Peyer's patch (tissue), 4 donors: ENCODE measurements around the gene HLCS. TPM values are rescaled to one million over a fixed set of nuclear protein-coding genes. Genes with fewer than 3 reads are reported as not detected.

Source experiments
- DNase-seq, 3 donors: peaks; one replicate each; pipeline ENCODE4 v3.0.0-alpha.2; 2017 to 2019
- H3K27ac ChIP-seq, 4 donors: fragments of 200-600 bp; sonication (generic); one replicate each; pipeline ENCODE4 v1.5.1; 2016 to 2019
- H3K27me3 ChIP-seq, 2 donors: fragments of 200-600 bp; sonication (generic); one replicate each; pipeline ENCODE4 v1.5.1; 2019
- H3K36me3 ChIP-seq, 3 donors: fragments of 200-600 bp; sonication (generic); one replicate each; pipeline ENCODE4 v1.5.1; 2016 to 2019
- H3K4me1 ChIP-seq, 4 donors: fragments of 200-600 bp; sonication (generic); one replicate each; pipeline ENCODE4 v1.5.1; 2016 to 2019
- H3K4me3 ChIP-seq, 4 donors: fragments of 200-600 bp; sonication (generic); 1 replicate in 3 of 4; 2 replicates in 1 of 4; pipeline ENCODE4 v1.5.1; 2016 to 2019; ENCODE audit warnings: mild to moderate bottlenecking in 1 of 4
- H3K9me3 ChIP-seq, 4 donors: fragments of 200-600 bp; sonication (generic); one replicate each; pipeline ENCODE4 v1.5.1; 2016 to 2019; ENCODE audit warnings: mild to moderate bottlenecking in 1 of 4
- CTCF ChIP-seq, 6 experiments: fragments of 450-650 bp in 4 of 6; fragments of 200-600 bp in 2 of 6; sonication (generic) in 1 of 6; IDR thresholded peaks; one replicate each; pipeline ENCODE4 v1.5.1; 2017 to 2019; ENCODE audit warnings: antibody characterized with exemption in 6 of 6, mild to moderate bottlenecking in 3 of 6, moderate library complexity in 1 of 6
- POLR2A ChIP-seq, 2 donors: fragments of 450-650 bp; IDR thresholded peaks; one replicate each; pipeline ENCODE4 v1.5.1; 2017; ENCODE audit warnings: antibody characterized with exemption in 2 of 2, mild to moderate bottlenecking in 2 of 2, moderate library complexity in 2 of 2
- total RNA-seq, 4 donors: library from RNA; depleted of rRNA; stranded (reverse); fragments of >200 nt; gene quantifications; one replicate each; pipeline ENCODE4 v1.1.0, GENCODE V29; 2016

HLCS gene
- total RNA-seq, 4 donors from 2014 or later, result 14.9 to 27.9 (median 24.3) TPM

GRCh38 chr21:36934864-36935420, 31.5 kb downstream of the HLCS start:
- no peaks in the 10 kb centered on the region for H3K27me3 ChIP-seq
- H3K4me3 ChIP-seq, result no peak overlapping the region
- TF ChIP-seq POLR2A (IDR thresholded peaks at IDR 0.05), result no peak
- no peak for TF ChIP-seq CTCF (IDR thresholded peaks at IDR 0.05)
- no peak for DNase-seq
- peaks cover 0 to 26% (median 0%) of the 10 kb centered on the region in 3 donors for H3K36me3 ChIP-seq
- H3K9me3 ChIP-seq, result no peaks in the 10 kb centered on the region
- H3K4me1 ChIP-seq, result no peaks in the 10 kb centered on the region
- H3K27ac ChIP-seq, result no peak overlapping the region

- Histone ChIP-seq H3K27me3 (no peaks in the 10 kb centered on the region), H3K4me1 (peaks cover 0 to 6% (median 0%) of the 10 kb centered on the region in 4 donors), H3K9me3 (no peaks in the 10 kb centered on the region), H3K4me3 (no peak overlapping the region), H3K36me3 (peaks cover 0 to 19% (median 0%) of the 10 kb centered on the region in 3 donors), H3K27ac (no peak overlapping the region)
- no peak for DNase-seq
- TF ChIP-seq POLR2A (IDR thresholded peaks at IDR 0.05), result no peak
- TF ChIP-seq CTCF (IDR thresholded peaks at IDR 0.05), result no peak
Observed at GRCh38 chr21:36932161-36932816, 34.2 kb downstream of the HLCS start.

GRCh38 chr21:36929622-36930021, 36.8 kb downstream of the HLCS start:
- no peak for TF ChIP-seq CTCF (IDR thresholded peaks at IDR 0.05)
- TF ChIP-seq POLR2A (IDR thresholded peaks at IDR 0.05), result no peak
- peaks cover 0 to 5% (median 0%) of the 10 kb centered on the region in 3 donors for H3K36me3 ChIP-seq
- peaks cover 0 to 6% (median 0%) of the 10 kb centered on the region in 4 donors for H3K4me1 ChIP-seq
- no peak for DNase-seq
- no peaks in the 10 kb centered on the region for H3K27me3 ChIP-seq
- H3K4me3 ChIP-seq, result no peak overlapping the region
- H3K9me3 ChIP-seq, result no peaks in the 10 kb centered on the region
- H3K27ac ChIP-seq, result no peak overlapping the region

- TF ChIP-seq CTCF (IDR thresholded peaks at IDR 0.05) (no peak), POLR2A (IDR thresholded peaks at IDR 0.05) (no peak)
- Histone ChIP-seq H3K36me3 (peaks cover 0 to 5% (median 0%) of the 10 kb centered on the region in 3 donors), H3K9me3 (no peaks in the 10 kb centered on the region), H3K27ac (no peak overlapping the region), H3K27me3 (no peaks in the 10 kb centered on the region), H3K4me3 (no peak overlapping the region), H3K4me1 (peaks cover 0 to 6% (median 0%) of the 10 kb centered on the region in 4 donors)
- DNase-seq, result no peak
Observed at GRCh38 chr21:36928960-36929359, 37.5 kb downstream of the HLCS start.

GRCh38 chr21:36927719-36928117, 38.8 kb downstream of the HLCS start:
- no peak overlapping the region for H3K4me3 ChIP-seq
- H3K36me3 ChIP-seq, result no peaks in the 10 kb centered on the region
- no peak overlapping the region for H3K27ac ChIP-seq
- TF ChIP-seq POLR2A (IDR thresholded peaks at IDR 0.05) (no peak), CTCF (IDR thresholded peaks at IDR 0.05) (peak; percentile 34 to 87 (median 85))
- DNase-seq, result peak; percentile 69 to 93 (median 83)
- H3K27me3 ChIP-seq, result no peaks in the 10 kb centered on the region
- H3K9me3 ChIP-seq, result no peaks in the 10 kb centered on the region
- peaks cover 0 to 6% (median 0%) of the 10 kb centered on the region in 4 donors for H3K4me1 ChIP-seq
